ENCODE results near the gene CFAP46.

CFAP46 gene

DNA sequence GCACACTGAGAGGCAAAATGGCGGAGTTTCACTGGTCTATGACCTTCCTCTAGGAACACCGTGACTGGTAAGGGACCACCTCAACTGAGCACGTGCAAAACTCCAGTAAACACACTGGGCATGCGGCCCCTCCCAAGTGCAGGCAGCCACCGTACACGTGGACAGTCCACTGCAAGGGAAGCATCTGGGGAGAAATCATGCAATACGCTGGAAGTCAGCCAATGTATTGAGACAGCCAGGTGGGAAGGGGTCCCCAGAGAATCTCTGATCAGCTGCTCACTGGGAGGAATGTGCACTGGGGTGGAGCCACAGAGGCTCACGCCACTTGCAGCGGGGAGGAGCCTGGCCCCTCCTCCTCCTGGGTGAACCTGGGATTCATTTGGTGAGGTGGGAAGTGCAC, 49.3 kb downstream of the CFAP46 start:
- no peak for TF ChIP-seq CTCF (IDR thresholded peaks at IDR 0.05)

GRCh38 chr10:132892004-132892403, 50.4 kb downstream of the CFAP46 start:
- no peak for TF ChIP-seq CTCF (IDR thresholded peaks at IDR 0.05)

DNA sequence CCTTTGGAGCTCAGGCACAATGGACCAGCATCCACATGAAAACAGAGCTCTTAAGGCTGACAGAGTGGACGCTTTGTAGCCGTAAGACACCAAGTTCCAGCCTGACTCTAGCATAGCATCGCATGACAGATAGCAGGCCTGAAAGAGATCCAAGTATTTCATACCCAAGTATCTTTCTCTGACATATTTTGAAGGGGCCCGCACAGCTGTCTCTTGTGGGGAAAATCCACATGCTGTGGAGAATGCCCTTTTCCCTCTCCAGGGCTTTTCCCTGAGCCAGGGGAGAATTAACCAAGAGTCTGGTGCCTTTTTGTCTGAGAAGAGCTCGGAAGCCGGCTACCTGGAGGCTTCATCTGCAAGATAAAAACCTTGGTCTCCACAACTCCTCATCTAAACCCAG, 51.0 kb downstream of the CFAP46 start:
- no peak for TF ChIP-seq CTCF (IDR thresholded peaks at IDR 0.05)

DNA sequence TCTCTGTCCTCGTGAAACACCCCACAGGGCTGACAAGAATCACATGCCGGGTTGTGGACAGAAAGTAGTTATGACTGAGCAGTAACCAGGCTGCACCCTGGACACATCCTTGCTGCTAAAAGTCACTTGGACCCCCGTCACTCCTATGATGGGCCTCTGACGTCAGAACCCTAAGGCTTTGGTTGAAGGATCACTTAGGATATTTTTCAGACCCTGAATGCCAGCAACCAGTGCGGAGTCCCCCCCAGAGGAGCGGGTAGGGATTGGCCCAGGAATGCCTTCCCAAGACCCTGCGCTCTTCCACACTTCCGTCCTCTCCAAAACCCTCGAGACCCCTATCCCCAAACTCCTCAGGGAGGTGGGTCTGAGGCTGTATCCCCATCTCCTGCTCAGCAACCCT, 52.1 kb downstream of the CFAP46 start:
- TF ChIP-seq CTCF (IDR thresholded peaks at IDR 0.05), result no peak

DNA sequence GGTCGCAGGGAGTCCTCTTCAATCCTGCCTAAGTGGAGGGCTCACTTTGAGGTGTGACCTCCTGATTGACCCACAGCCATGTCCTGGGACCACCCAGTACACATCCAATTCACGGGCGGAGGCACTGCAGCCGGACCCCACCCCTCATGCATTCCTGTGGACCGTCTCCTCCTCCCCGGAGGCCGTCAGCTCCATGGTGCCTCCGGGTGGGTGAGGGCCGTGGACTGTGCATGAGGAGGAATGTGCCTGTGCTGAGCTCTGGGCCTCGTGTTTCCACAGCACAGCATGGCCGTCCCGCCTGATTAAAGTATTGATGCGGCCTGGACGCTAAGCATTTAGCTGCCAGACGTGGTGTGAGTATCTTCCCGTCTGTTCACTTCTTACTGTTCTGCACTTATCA, 52.8 kb downstream of the CFAP46 start:
- TF ChIP-seq CTCF (IDR thresholded peaks at IDR 0.05), result no peak

- no peak for TF ChIP-seq CTCF (IDR thresholded peaks at IDR 0.05)
Measured at GRCh38 chr10:132888898-132889490, 53.4 kb downstream of the CFAP46 start.

- peak; percentile 32; the same call in 1 of the 2 replicates for TF ChIP-seq CTCF (IDR thresholded peaks at IDR 0.05)
Measured at GRCh38 chr10:132886211-132887099, 55.9 kb downstream of the CFAP46 start.

Data from LNCAP (cell line).